Left ventricle myocardium inferior (tissue), 1 donor: ENCODE data around the gene RASGRP2. TPM values are rescaled to one million over a fixed set of nuclear protein-coding genes. Genes with fewer than 3 reads are reported as not detected.
A peak's percentile ranks its signal among the peaks of the same experiment; 100 is the strongest.

Source experiments
- DNase-seq: peaks from one replicate; pipeline ENCODE4 v3.0.0-alpha.2; 2020
- H3K27ac ChIP-seq: fragments of 200-600 bp; replicated peaks from 2 replicates; pipeline ENCODE4 v1.8.0; 2021
- H3K27me3 ChIP-seq: fragments of 200-600 bp; 2 replicates; pipeline ENCODE4 v1.8.0; 2021; ENCODE audit warnings: low read depth
- H3K36me3 ChIP-seq: fragments of 200-600 bp; 2 replicates; pipeline ENCODE4 v1.8.0; 2021
- H3K4me1 ChIP-seq: fragments of 200-600 bp; 2 replicates; pipeline ENCODE4 v1.8.0; 2021
- H3K4me3 ChIP-seq: fragments of 200-600 bp; 2 replicates; pipeline ENCODE4 v1.8.0; 2021; ENCODE audit warnings: mild to moderate bottlenecking, moderate library complexity
- H3K9me3 ChIP-seq: fragments of 200-600 bp; replicated peaks from 2 replicates; pipeline ENCODE4 v1.8.0; 2021
- CTCF ChIP-seq: fragments of 200-600 bp; IDR thresholded peaks from 2 replicates; pipeline ENCODE4 v1.8.0; 2021; ENCODE audit warnings: antibody characterized with exemption, mild to moderate bottlenecking, borderline replicate concordance
- intact Hi-C: fragments of 100-400 bp; cut with micrococcal nuclease; formaldehyde crosslinking; loops from one replicate; pipeline ENCODE4 v1.11.0; 2022
- total RNA-seq: library from RNA; stranded (reverse); fragmentation: NEBNext Ultra II Directional; extraction: Animal tissue kit (Norgen Biotek cat#: 25700); gene quantifications from one replicate; pipeline ENCODE4 v1.2.1, GENCODE V29; 2021
- donor health status: DM: no; HTN: yes; CAD: no; lungs with severe emphysema.

Gene RASGRP2
- total RNA-seq, 1 donor from 2014 or later = 21.1 TPM

- peak; percentile 98 for TF ChIP-seq CTCF
- peak; percentile 86 for DNase-seq
- intact Hi-C loops = no loop called here
Measured at GRCh38 chr11:64723117-64723906, 20.6 kb downstream of the RASGRP2 start, which contains the start of gene NRXN2. TSS of gene NRXN2 (minus strand) at chr11:64723197. CDS start at chr11:64713699, 9,498 bp downstream.

GRCh38 chr11:64722141-64723065, 21.5 kb downstream of the RASGRP2 start:
- no peaks in the 10 kb centered on the region for H3K9me3 ChIP-seq
- peaks cover under 1% of the 10 kb centered on the region for H3K36me3 ChIP-seq
- H3K4me3 ChIP-seq = peak overlapping the region; percentile 87
- H3K27me3 ChIP-seq = peaks cover 56% of the 10 kb centered on the region
- DNase-seq = no peak
- no peak for TF ChIP-seq CTCF
- no peak overlapping the region for H3K27ac ChIP-seq
- intact Hi-C loops = no loop called here
- peaks cover 7% of the 10 kb centered on the region for H3K4me1 ChIP-seq

More at GRCh38 chr11:64723117-64723906, 20.6 kb downstream of the RASGRP2 start, which contains the start of gene NRXN2:
- Histone ChIP-seq H3K36me3 (peaks cover 8% of the 10 kb centered on the region), H3K4me3 (peak within 1 kb of the TSS; percentile 87), H3K4me1 (peaks cover 7% of the 10 kb centered on the region), H3K9me3 (no peaks in the 10 kb centered on the region), H3K27me3 (peaks cover 47% of the 10 kb centered on the region), H3K27ac (peak within 1 kb of the TSS; percentile 68)

GRCh38 chr11:64721359-64721699, 22.6 kb downstream of the RASGRP2 start:
- no peak for TF ChIP-seq CTCF
- no peaks in the 10 kb centered on the region for H3K9me3 ChIP-seq
- H3K27me3 ChIP-seq = peaks cover 67% of the 10 kb centered on the region
- H3K36me3 ChIP-seq = no peaks in the 10 kb centered on the region
- DNase-seq = no peak
- H3K4me3 ChIP-seq = no peak overlapping the region
- intact Hi-C loops = no loop called here
- no peak overlapping the region for H3K27ac ChIP-seq
- H3K4me1 ChIP-seq = peaks cover 7% of the 10 kb centered on the region

DNA sequence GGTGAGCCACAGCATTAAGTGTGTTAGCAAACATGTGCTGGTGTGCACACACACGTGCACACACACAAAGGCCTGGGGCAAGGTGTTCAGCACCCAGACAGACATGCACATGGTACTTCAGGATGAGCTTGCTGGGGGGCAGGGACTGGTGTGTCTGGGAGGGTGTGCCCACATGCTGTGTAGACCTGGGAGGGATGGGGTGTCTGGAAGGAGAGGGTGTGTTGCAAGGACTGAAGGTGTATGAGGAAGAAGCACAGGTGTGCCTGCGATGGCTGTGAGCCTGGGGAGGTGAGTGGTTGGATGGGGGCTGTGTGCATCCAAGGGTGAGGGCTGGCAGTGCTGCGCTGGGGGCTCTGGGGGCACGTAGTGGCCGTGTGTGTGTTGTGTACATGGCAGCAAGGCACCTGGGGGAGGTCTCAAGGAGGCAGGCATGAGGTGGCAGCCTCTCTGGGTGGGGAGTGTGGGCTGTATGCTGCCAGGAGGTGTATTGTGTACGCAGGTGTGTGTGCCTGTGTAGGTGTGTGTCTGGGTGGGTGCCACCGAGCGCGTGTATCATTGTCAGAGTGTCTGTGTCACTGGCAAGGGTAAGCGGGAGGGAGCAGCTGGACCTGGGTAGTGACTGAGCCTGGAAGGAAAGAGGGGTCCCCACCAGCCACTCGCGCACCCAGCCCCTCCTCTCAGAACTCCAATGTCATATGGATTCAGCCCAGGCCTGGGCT, 23.1 kb downstream of the RASGRP2 start:
- DNase-seq = no peak
- peaks cover 72% of the 10 kb centered on the region for H3K27me3 ChIP-seq
- H3K27ac ChIP-seq = no peak overlapping the region
- TF ChIP-seq CTCF = no peak
- H3K36me3 ChIP-seq = no peaks in the 10 kb centered on the region
- H3K9me3 ChIP-seq = no peaks in the 10 kb centered on the region
- intact Hi-C loops = no loop called here
- H3K4me1 ChIP-seq = peaks cover 7% of the 10 kb centered on the region
- no peak overlapping the region for H3K4me3 ChIP-seq

- no peaks in the 10 kb centered on the region for H3K36me3 ChIP-seq
- H3K4me3 ChIP-seq = no peak overlapping the region
- peaks cover 7% of the 10 kb centered on the region for H3K4me1 ChIP-seq
- TF ChIP-seq CTCF = no peak
- peaks cover 78% of the 10 kb centered on the region for H3K27me3 ChIP-seq
- no peak for DNase-seq
- H3K27ac ChIP-seq = no peak overlapping the region
- intact Hi-C loops = no loop called here
- H3K9me3 ChIP-seq = no peaks in the 10 kb centered on the region
Measured at GRCh38 chr11:64720167-64720566, 23.8 kb downstream of the RASGRP2 start.
